CD4-positive, alpha-beta T cell treated with Interferon alpha-2 for 1 hour (primary cell): ENCODE data around the gene TMX4.
"Not testable (repeated sequence)": the region's sequence is repeated elsewhere in the genome, so short reads cannot be mapped to it uniquely, and the experiment has no call there.

Source experiments
- DNase-seq, 2 donors: peaks; one replicate each; pipeline ENCODE4 v3.0.0-alpha.2; 2020 to 2022

TMX4 gene

GRCh38 chr20:7959484-7959883, 60.1 kb downstream of the TMX4 start:
- DNase-seq: no peak

GRCh38 chr20:7956561-7956960, 63.0 kb downstream of the TMX4 start:
- DNase-seq: not testable (repeated sequence)

- no peak for DNase-seq
Observed at GRCh38 chr20:7950387-7950786, 69.2 kb downstream of the TMX4 start.

- DNase-seq: no peak
Observed at GRCh38 chr20:7943891-7944290, 75.7 kb downstream of the TMX4 start.

- DNase-seq: no peak
Observed at GRCh38 chr20:7940341-7940740, 79.2 kb downstream of the TMX4 start, which contains the start of gene HAO1. Gene HAO1, minus strand, starts transcription at chr20:7940458. Its CDS starts 36 bp downstream, at chr20:7940422.

- DNase-seq: no peak
Observed at GRCh38 chr20:7939663-7940062, 79.9 kb downstream of the TMX4 start.

GRCh38 chr20:7938058-7938457, 81.5 kb downstream of the TMX4 start:
- DNase-seq: no peak

GRCh38 chr20:7937328-7937727, 82.2 kb downstream of the TMX4 start:
- no peak for DNase-seq

GRCh38 chr20:7935027-7935551, 84.5 kb downstream of the TMX4 start:
- DNase-seq: no peak

GRCh38 chr20:7933346-7933745, 86.2 kb downstream of the TMX4 start:
- DNase-seq: no peak

- DNase-seq: no peak
Observed at GRCh38 chr20:7930343-7930742, 89.2 kb downstream of the TMX4 start.
